ENCODE data around the gene OPN1LW. TPM values are rescaled to one million over a fixed set of nuclear protein-coding genes. Genes with fewer than 3 reads are reported as not detected.

The OPN1LW gene
- polyA plus RNA-seq, 1 donor = not detected

Other genes starting within 250 kb of the OPN1LW start
- 2.0 TPM for gene AVPR2, start 239.6 kb upstream of the OPN1LW start, polyA plus RNA-seq (ENCODE audit: insufficient read length)
- gene ARHGAP4, start 218.0 kb upstream of the OPN1LW start, polyA plus RNA-seq (ENCODE audit: insufficient read length) = 29.1 TPM
- gene NAA10, start 209.2 kb upstream of the OPN1LW start, polyA plus RNA-seq (ENCODE audit: insufficient read length) = 62.1 TPM
- 20.7 TPM for gene RENBP, start 199.6 kb upstream of the OPN1LW start, polyA plus RNA-seq (ENCODE audit: insufficient read length)
- 43.2 TPM for gene HCFC1, start 172.4 kb upstream of the OPN1LW start, polyA plus RNA-seq (ENCODE audit: insufficient read length)
- gene TMEM187, start 171.5 kb upstream of the OPN1LW start, polyA plus RNA-seq (ENCODE audit: insufficient read length) = 5.2 TPM
- 54.3 TPM for gene IRAK1, start 124.3 kb upstream of the OPN1LW start, polyA plus RNA-seq (ENCODE audit: insufficient read length)
- gene MECP2, start 46.5 kb upstream of the OPN1LW start, polyA plus RNA-seq (ENCODE audit: insufficient read length) = 29.0 TPM
- gene OPN1MW, start 38.4 kb downstream of the OPN1LW start, polyA plus RNA-seq (ENCODE audit: insufficient read length) = not detected
- not detected for gene OPN1MW2, start 75.5 kb downstream of the OPN1LW start, polyA plus RNA-seq (ENCODE audit: insufficient read length)
- gene OPN1MW3, start 113.3 kb downstream of the OPN1LW start, polyA plus RNA-seq (ENCODE audit: insufficient read length) = not detected
- gene TEX28, start 150.9 kb downstream of the OPN1LW start, polyA plus RNA-seq (ENCODE audit: insufficient read length) = not detected
- 0.28 TPM for gene TKTL1, start 151.6 kb downstream of the OPN1LW start, polyA plus RNA-seq (ENCODE audit: insufficient read length)
- 416 TPM for gene FLNA, start 230.4 kb downstream of the OPN1LW start, polyA plus RNA-seq (ENCODE audit: insufficient read length)
- gene EMD, start 235.1 kb downstream of the OPN1LW start, polyA plus RNA-seq (ENCODE audit: insufficient read length) = 68.2 TPM

Measured in left kidney (tissue), 1 donor.